Measurements from ENCODE around the gene JADE1. TPM values are rescaled to one million over a fixed set of nuclear protein-coding genes. Genes with fewer than 3 reads are reported as not detected.
A peak's percentile ranks its signal among the peaks of the same experiment; 100 is the strongest.

Gene JADE1
- total RNA-seq, 2 donors from 2014 or later: 22.2 to 27.3 TPM

- H3K9me3 Mint-ChIP-seq: no peaks in the 10 kb centered on the region
- no peak overlapping the region for H3K27ac Mint-ChIP-seq
- no peaks in the 10 kb centered on the region for H3K27me3 Mint-ChIP-seq
- peaks cover 38% of the 10 kb centered on the region for H3K4me1 Mint-ChIP-seq
- ATAC-seq (replicated peaks): no peak
- peaks cover 92% of the 10 kb centered on the region for H3K36me3 Mint-ChIP-seq (ENCODE audit: low read depth)
- H3K4me3 Mint-ChIP-seq: no peak overlapping the region
These were observed 55.6 kb downstream of the JADE1 start for GRCh38 chr4:128865132-128865531.

DNA sequence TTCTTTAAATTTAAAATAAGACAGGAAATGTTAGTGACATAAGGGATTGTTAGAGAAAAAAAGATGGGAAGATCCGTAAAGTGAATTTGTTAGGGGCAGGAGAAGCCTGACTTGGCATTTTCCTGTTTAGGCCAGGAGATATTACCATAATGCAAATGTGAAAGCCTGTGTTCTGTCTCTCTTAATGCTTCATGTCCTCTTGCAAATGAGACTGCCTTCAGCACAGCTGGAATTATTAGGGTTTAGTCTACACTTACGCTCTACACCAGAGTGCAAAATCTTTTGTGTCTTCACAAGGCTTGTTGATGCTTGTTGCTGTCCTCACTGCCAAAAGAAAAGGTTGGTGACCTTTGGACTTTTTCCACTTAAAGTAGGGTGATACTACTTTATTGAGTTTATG is 56.8 kb downstream of the JADE1 start:
- Mint-ChIP-seq H3K4me3 (no peak overlapping the region), H3K4me1 (peaks cover 38% of the 10 kb centered on the region), H3K27me3 (no peaks in the 10 kb centered on the region), H3K36me3 (ENCODE audit: low read depth) (peaks cover 92% of the 10 kb centered on the region), H3K27ac (peak overlapping the region; percentile 24), H3K9me3 (no peaks in the 10 kb centered on the region)
- no peak for ATAC-seq (replicated peaks)

GRCh38 chr4:128866691-128867090 is 57.2 kb downstream of the JADE1 start:
- Mint-ChIP-seq H3K36me3 (ENCODE audit: low read depth) (peaks cover 92% of the 10 kb centered on the region), H3K27ac (peak overlapping the region; percentile 6), H3K27me3 (no peaks in the 10 kb centered on the region), H3K4me1 (peaks cover 34% of the 10 kb centered on the region), H3K9me3 (no peaks in the 10 kb centered on the region), H3K4me3 (no peak overlapping the region)
- no peak for ATAC-seq (replicated peaks)

- Mint-ChIP-seq H3K36me3 (ENCODE audit: low read depth) (peaks cover 93% of the 10 kb centered on the region), H3K9me3 (no peaks in the 10 kb centered on the region), H3K27ac (peak overlapping the region; percentile 81), H3K4me3 (no peak overlapping the region), H3K4me1 (peaks cover 16% of the 10 kb centered on the region), H3K27me3 (no peaks in the 10 kb centered on the region)
- no peak for ATAC-seq (replicated peaks)
These were observed 59.3 kb downstream of the JADE1 start for GRCh38 chr4:128868758-128869157.

GRCh38 chr4:128869776-128870509 is 60.4 kb downstream of the JADE1 start:
- Mint-ChIP-seq H3K36me3 (ENCODE audit: low read depth) (peaks cover 95% of the 10 kb centered on the region), H3K9me3 (no peaks in the 10 kb centered on the region), H3K27me3 (no peaks in the 10 kb centered on the region), H3K4me3 (no peak overlapping the region), H3K4me1 (peaks cover 16% of the 10 kb centered on the region), H3K27ac (peak overlapping the region; percentile 81)
- ATAC-seq (replicated peaks): peak; percentile 76

DNA sequence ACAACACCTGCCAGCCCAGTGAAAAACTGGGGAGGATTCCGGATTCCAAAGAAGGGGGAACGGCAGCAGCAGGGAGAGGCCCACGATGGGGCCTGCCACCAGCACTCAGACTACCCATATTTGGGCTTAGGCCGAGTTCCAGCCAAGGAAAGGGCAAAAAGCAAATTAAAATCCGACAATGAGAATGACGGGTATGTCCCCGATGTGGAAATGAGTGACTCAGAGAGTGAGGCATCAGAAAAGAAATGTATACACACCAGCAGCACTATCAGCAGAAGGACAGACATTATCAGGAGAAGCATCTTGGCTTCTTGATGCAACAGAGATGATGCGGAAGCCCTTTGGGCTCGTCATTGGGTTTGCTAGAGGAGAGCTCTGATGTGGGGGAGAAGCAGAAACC is 62.4 kb downstream of the JADE1 start:
- Mint-ChIP-seq H3K27me3 (no peaks in the 10 kb centered on the region), H3K4me3 (no peak overlapping the region), H3K9me3 (no peaks in the 10 kb centered on the region), H3K36me3 (ENCODE audit: low read depth) (peaks cover 80% of the 10 kb centered on the region), H3K4me1 (peaks cover 12% of the 10 kb centered on the region), H3K27ac (no peak overlapping the region)
- ATAC-seq (replicated peaks): no peak

- Mint-ChIP-seq H3K27me3 (no peaks in the 10 kb centered on the region), H3K4me3 (no peak overlapping the region), H3K4me1 (no peaks in the 10 kb centered on the region), H3K9me3 (no peaks in the 10 kb centered on the region), H3K27ac (no peak overlapping the region), H3K36me3 (ENCODE audit: low read depth) (peaks cover 38% of the 10 kb centered on the region)
- ATAC-seq (replicated peaks): no peak
These were observed 66.7 kb downstream of the JADE1 start for GRCh38 chr4:128876200-128876599.

- no peaks in the 10 kb centered on the region for H3K9me3 Mint-ChIP-seq
- H3K27ac Mint-ChIP-seq: no peak overlapping the region
- ATAC-seq (replicated peaks): no peak
- H3K36me3 Mint-ChIP-seq (ENCODE audit: low read depth): peaks cover 21% of the 10 kb centered on the region
- H3K27me3 Mint-ChIP-seq: no peaks in the 10 kb centered on the region
- H3K4me3 Mint-ChIP-seq: no peak overlapping the region
- no peaks in the 10 kb centered on the region for H3K4me1 Mint-ChIP-seq
These were observed 68.4 kb downstream of the JADE1 start for GRCh38 chr4:128877934-128878333.

- H3K27me3 Mint-ChIP-seq: no peaks in the 10 kb centered on the region
- no peak overlapping the region for H3K27ac Mint-ChIP-seq
- H3K9me3 Mint-ChIP-seq: no peaks in the 10 kb centered on the region
- ATAC-seq (replicated peaks): no peak
- no peak overlapping the region for H3K4me3 Mint-ChIP-seq
- H3K36me3 Mint-ChIP-seq (ENCODE audit: low read depth): peaks cover 11% of the 10 kb centered on the region
- H3K4me1 Mint-ChIP-seq: no peaks in the 10 kb centered on the region
These were observed 69.8 kb downstream of the JADE1 start for GRCh38 chr4:128879283-128879682.

DNA sequence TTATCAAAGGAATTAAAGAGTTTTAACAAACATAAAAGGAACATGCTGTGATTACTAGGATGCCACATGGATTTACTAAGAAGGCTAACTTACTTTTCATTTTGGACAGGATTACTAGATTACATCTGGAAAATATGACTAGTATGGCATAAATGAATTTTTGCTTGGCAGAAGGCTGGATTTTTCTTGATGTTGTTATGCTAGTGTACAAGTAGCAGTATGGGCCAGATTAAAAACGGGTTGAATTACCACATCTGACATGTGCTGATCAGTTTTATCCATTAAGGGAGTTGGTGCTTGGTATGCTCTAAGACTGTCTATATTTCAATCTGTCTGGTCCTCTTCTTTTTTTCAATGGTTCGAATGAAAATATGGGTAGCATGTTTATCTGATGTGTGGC is 70.5 kb downstream of the JADE1 start:
- Mint-ChIP-seq H3K4me3 (no peak overlapping the region), H3K4me1 (no peaks in the 10 kb centered on the region), H3K9me3 (no peaks in the 10 kb centered on the region), H3K27ac (no peak overlapping the region), H3K27me3 (no peaks in the 10 kb centered on the region), H3K36me3 (ENCODE audit: low read depth) (peaks cover 5% of the 10 kb centered on the region)
- ATAC-seq (replicated peaks): no peak

GRCh38 chr4:128880662-128881061 is 71.2 kb downstream of the JADE1 start:
- H3K27me3 Mint-ChIP-seq: no peaks in the 10 kb centered on the region
- H3K36me3 Mint-ChIP-seq (ENCODE audit: low read depth): no peaks in the 10 kb centered on the region
- ATAC-seq (replicated peaks): no peak
- no peak overlapping the region for H3K4me3 Mint-ChIP-seq
- H3K27ac Mint-ChIP-seq: no peak overlapping the region
- no peaks in the 10 kb centered on the region for H3K9me3 Mint-ChIP-seq
- H3K4me1 Mint-ChIP-seq: no peaks in the 10 kb centered on the region

DNA sequence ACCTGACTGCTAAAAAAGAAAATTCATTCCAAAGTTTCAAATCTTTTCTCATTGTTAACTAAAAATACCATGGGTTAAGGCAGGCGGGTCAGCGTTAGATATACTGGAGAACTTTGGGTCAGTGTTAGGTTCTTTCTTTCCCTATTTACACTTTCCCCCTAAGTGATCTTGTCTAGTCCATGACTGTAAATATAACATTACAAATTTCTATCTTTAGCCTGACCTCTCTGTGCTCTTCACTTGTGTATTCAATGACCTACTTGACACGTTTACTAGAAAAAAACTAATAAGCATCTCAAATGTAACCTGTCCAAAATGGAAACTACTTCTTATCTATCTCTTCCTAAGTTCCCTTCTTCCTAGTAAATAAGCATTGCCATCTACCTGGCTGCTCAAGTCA is 95.3 kb downstream of the JADE1 start:
- H3K27me3 Mint-ChIP-seq: no peaks in the 10 kb centered on the region
- no peak for ATAC-seq (replicated peaks)
- no peaks in the 10 kb centered on the region for H3K9me3 Mint-ChIP-seq
- peaks cover 4% of the 10 kb centered on the region for H3K4me1 Mint-ChIP-seq
- no peaks in the 10 kb centered on the region for H3K36me3 Mint-ChIP-seq (ENCODE audit: low read depth)
- no peak overlapping the region for H3K4me3 Mint-ChIP-seq
- no peak overlapping the region for H3K27ac Mint-ChIP-seq

DNA sequence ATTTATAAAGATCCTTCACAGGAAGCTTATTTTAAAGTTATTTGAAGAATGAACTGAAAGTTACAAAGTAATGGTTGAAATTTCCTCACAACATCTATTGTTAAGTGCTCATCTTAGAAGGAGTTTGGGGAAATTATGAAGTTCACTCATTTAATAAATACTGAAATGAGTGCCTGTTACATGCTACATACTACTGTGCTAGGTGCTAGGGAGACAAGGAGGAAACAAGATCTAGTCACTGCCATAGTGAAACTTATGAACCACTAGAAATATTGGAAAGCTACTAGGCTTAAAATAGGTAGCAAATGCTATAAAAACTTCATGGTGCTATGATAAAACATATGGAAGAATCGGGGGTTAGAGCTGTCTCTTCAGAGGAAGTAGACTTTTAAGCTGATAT is 97.1 kb downstream of the JADE1 start:
- H3K4me3 Mint-ChIP-seq: no peak overlapping the region
- H3K27ac Mint-ChIP-seq: no peak overlapping the region
- H3K27me3 Mint-ChIP-seq: no peaks in the 10 kb centered on the region
- no peak for ATAC-seq (replicated peaks)
- no peaks in the 10 kb centered on the region for H3K9me3 Mint-ChIP-seq
- H3K4me1 Mint-ChIP-seq: peaks cover 4% of the 10 kb centered on the region
- H3K36me3 Mint-ChIP-seq (ENCODE audit: low read depth): no peaks in the 10 kb centered on the region

- Mint-ChIP-seq H3K27ac (no peak overlapping the region), H3K4me3 (no peak overlapping the region), H3K27me3 (no peaks in the 10 kb centered on the region), H3K36me3 (ENCODE audit: low read depth) (no peaks in the 10 kb centered on the region), H3K9me3 (no peaks in the 10 kb centered on the region), H3K4me1 (peaks cover 4% of the 10 kb centered on the region)
- no peak for ATAC-seq (replicated peaks)
These were observed 98.5 kb downstream of the JADE1 start for GRCh38 chr4:128907981-128908380.

- Mint-ChIP-seq H3K9me3 (no peaks in the 10 kb centered on the region), H3K4me3 (no peak overlapping the region), H3K36me3 (ENCODE audit: low read depth) (no peaks in the 10 kb centered on the region), H3K4me1 (peaks cover 4% of the 10 kb centered on the region), H3K27ac (no peak overlapping the region), H3K27me3 (no peaks in the 10 kb centered on the region)
- ATAC-seq (replicated peaks): no peak
These were observed 99.2 kb downstream of the JADE1 start for GRCh38 chr4:128908735-128909134.

GRCh38 chr4:128913228-128913627 is 103.7 kb downstream of the JADE1 start:
- no peak for ATAC-seq (replicated peaks)
- H3K27ac Mint-ChIP-seq: no peak overlapping the region
- no peak overlapping the region for H3K4me3 Mint-ChIP-seq
- H3K9me3 Mint-ChIP-seq: no peaks in the 10 kb centered on the region
- H3K36me3 Mint-ChIP-seq (ENCODE audit: low read depth): no peaks in the 10 kb centered on the region
- peaks cover 10% of the 10 kb centered on the region for H3K4me1 Mint-ChIP-seq
- no peaks in the 10 kb centered on the region for H3K27me3 Mint-ChIP-seq

Measured in activated T-helper 17 cell treated with anti-CD3 and anti-CD28 coated beads, Interleukin-2, amount 50 U/mL, for 72 hours (primary cell).